ENCODE results near the gene CCND2.

The CCND2 gene

DNA sequence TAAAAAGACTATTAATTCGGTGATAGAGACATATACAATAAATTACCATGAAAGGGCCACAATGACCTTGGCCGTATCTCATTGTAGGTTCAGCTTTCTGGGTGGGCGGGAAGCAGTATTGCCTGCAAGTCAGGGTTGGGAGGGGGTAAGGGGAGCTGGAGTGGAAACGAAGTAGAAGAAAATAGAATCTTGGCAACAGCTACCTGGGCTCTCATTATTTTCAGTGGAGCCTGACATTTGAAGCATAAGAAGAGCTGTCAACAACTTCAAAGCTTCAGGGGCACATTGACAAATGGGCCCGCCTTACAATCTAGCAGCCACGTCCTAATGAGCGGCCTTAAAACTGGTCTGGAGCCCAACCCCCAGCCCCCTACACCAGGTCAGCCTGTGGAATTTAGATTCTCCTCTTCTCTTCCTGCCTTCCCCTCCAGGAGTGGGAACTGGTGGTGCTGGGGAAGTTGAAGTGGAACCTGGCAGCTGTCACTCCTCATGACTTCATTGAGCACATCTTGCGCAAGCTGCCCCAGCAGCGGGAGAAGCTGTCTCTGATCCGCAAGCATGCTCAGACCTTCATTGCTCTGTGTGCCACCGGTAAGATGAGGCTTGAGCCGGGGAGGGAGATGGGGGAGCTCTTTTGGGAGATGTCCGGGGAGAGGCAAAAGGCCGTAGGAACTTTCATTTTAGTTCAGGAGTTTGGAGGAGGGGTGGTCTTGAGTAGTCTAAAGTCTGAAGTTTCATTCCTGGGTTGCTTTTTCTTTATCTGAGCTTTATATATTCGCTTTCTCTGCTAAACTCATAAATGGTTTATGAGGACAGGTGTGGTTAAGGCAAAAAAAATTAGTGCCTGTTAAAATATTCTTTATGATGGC is 5.0 kb downstream of the CCND2 start:
- no peak for FAIRE-seq
- TF ChIP-seq POLR2AphosphoS5 (IDR thresholded peaks at IDR 0.05; ENCODE audit: low read depth, low read length) (peak; percentile 34), POLR2A (IDR thresholded peaks at IDR 0.05; ENCODE audit: low read depth, low read length) (no peak; the same call in 1 of the 2 replicates)

GRCh38 chr12:4279198-4279690 is 5.7 kb downstream of the CCND2 start:
- TF ChIP-seq POLR2A (IDR thresholded peaks at IDR 0.05; ENCODE audit: low read depth, low read length), result no peak
- TF ChIP-seq POLR2AphosphoS5 (IDR thresholded peaks at IDR 0.05; ENCODE audit: low read depth, low read length), result no peak
- no peak for TF ChIP-seq TAF1 (IDR thresholded peaks at IDR 0.05; ENCODE audit: borderline replicate concordance, low read depth, low read length)
- no peak for DNase-seq (ENCODE audit: insufficient read length)
- no peak for FAIRE-seq

More for the DNA sequence above, 5.0 kb downstream of the CCND2 start:
- DNase-seq (ENCODE audit: insufficient read length), result no peak

GRCh38 chr12:4280351-4281163 is 7.0 kb downstream of the CCND2 start:
- TF ChIP-seq TAF1 (IDR thresholded peaks at IDR 0.05; ENCODE audit: borderline replicate concordance, low read depth, low read length), result no peak
- TF ChIP-seq POLR2AphosphoS5 (IDR thresholded peaks at IDR 0.05; ENCODE audit: low read depth, low read length), result 0 out of 2 replicates have a peak, but pooled peaks have one; percentile 20
- TF ChIP-seq POLR2A (IDR thresholded peaks at IDR 0.05; ENCODE audit: low read depth, low read length), result 0 out of 2 replicates have a peak, but pooled peaks have one; percentile 12
- no peak for FAIRE-seq
- DNase-seq (ENCODE audit: insufficient read length), result no peak

DNA sequence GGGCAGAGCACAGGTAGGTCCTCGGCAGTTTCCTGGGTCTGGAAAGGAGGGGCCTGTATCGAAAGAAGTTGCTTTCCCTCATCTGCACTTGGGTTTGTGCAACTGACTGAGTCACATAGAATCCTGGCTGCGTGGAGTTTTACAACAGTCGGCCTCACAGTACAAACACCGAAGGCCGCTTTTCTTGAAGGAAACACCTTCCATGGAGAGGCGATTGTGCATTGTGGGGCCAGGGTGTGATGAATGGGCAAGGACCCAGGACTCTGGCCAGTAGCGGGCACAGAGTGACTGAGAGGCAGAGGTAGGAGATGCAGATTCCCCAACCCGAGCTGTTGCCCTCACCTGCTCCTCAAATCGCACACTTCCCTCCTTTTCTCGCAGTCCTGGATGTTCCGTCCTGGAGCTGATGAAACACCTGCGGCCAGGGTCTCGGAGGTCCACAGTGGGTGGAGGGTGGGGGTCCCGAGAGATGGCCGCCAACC is 7.7 kb downstream of the CCND2 start:
- no peak for FAIRE-seq
- TF ChIP-seq POLR2A (IDR thresholded peaks at IDR 0.05; ENCODE audit: low read depth, low read length) (0 out of 2 replicates have a peak, but pooled peaks have one; percentile 24), TAF1 (IDR thresholded peaks at IDR 0.05; ENCODE audit: borderline replicate concordance, low read depth, low read length) (no peak), POLR2AphosphoS5 (IDR thresholded peaks at IDR 0.05; ENCODE audit: low read depth, low read length) (peak; percentile 54; the same call in 1 of the 2 replicates)
- DNase-seq (ENCODE audit: insufficient read length), result no peak

GRCh38 chr12:4282103-4282891 is 8.7 kb downstream of the CCND2 start:
- 0 out of 2 replicates have a peak, but pooled peaks have one; percentile 31 for TF ChIP-seq POLR2A (IDR thresholded peaks at IDR 0.05; ENCODE audit: low read depth, low read length)
- TF ChIP-seq TAF1 (IDR thresholded peaks at IDR 0.05; ENCODE audit: borderline replicate concordance, low read depth, low read length), result no peak
- FAIRE-seq (no peak), DNase-seq (ENCODE audit: insufficient read length) (no peak)

DNA sequence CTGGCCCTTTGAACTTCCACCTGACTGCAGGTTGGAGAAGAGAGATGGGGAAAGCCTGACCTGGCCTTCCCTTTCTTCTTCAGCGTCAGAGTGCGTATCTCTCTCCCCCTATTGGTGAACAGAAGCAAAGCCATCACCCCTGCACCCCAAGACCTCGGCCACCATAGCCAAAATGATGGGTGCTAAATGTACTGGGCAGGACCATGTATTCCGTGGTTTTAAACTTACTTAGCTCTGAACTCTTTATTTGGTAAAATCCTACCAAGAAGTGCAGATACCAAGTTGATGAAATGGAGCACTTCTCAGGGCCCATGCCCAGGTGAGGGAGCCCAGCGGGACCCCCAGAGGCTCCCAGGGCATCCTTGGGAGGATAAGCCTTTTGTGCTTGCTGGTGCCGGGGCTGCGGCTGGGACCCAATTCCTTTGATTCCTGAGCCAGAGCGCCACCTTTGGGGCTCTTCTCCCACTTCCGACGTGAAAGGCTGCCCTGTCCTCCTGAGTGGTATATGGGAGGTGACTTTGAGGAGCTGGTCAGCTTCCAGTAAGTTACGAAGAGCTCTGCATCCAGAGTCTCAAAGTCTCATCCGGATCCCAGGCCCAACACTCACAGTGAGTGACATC is 9.4 kb downstream of the CCND2 start:
- FAIRE-seq (no peak), DNase-seq (ENCODE audit: insufficient read length) (no peak)
- TF ChIP-seq POLR2AphosphoS5 (IDR thresholded peaks at IDR 0.05; ENCODE audit: low read depth, low read length), result peak; percentile 32; the same call in 1 of the 2 replicates
- no peak for TF ChIP-seq POLR2A (IDR thresholded peaks at IDR 0.05; ENCODE audit: low read depth, low read length)
- TF ChIP-seq TAF1 (IDR thresholded peaks at IDR 0.05; ENCODE audit: borderline replicate concordance, low read depth, low read length), result no peak

GRCh38 chr12:4283512-4284255 is 10.1 kb downstream of the CCND2 start:
- DNase-seq (ENCODE audit: insufficient read length), result no peak
- no peak for FAIRE-seq
- TF ChIP-seq POLR2AphosphoS5 (IDR thresholded peaks at IDR 0.05; ENCODE audit: low read depth, low read length) (no peak), POLR2A (IDR thresholded peaks at IDR 0.05; ENCODE audit: low read depth, low read length) (peak; percentile 7; the same call in 1 of the 2 replicates), TAF1 (IDR thresholded peaks at IDR 0.05; ENCODE audit: borderline replicate concordance, low read depth, low read length) (no peak)

GRCh38 chr12:4284306-4284705 is 10.7 kb downstream of the CCND2 start:
- DNase-seq (ENCODE audit: insufficient read length), result no peak
- FAIRE-seq, result no peak
- TF ChIP-seq TAF1 (IDR thresholded peaks at IDR 0.05; ENCODE audit: borderline replicate concordance, low read depth, low read length) (no peak), POLR2AphosphoS5 (IDR thresholded peaks at IDR 0.05; ENCODE audit: low read depth, low read length) (peak; percentile 37; the same call in 1 of the 2 replicates), POLR2A (IDR thresholded peaks at IDR 0.05; ENCODE audit: low read depth, low read length) (no peak)

DNA sequence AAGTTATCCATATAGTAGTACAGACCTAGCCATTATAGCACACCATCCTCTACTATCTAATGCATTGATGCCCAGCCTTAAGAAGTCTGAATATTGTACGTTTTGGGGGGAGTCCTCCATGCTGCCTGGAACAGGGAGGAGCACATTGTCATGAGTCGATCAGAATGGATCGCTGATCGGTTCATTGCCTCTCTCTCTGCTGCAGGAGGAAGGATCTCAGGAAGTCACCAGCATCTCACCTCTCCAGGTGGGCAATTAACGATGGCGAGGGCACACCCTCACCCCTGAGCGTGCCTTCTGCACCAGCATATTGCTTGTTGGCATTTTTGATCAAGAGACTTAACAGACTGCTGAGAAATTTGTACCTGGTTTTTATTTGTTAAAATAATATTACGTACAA is 11.5 kb downstream of the CCND2 start:
- DNase-seq (ENCODE audit: insufficient read length), result no peak

More for the DNA sequence above, 11.5 kb downstream of the CCND2 start:
- TF ChIP-seq POLR2A (IDR thresholded peaks at IDR 0.05; ENCODE audit: low read depth, low read length) (no peak), TAF1 (IDR thresholded peaks at IDR 0.05; ENCODE audit: borderline replicate concordance, low read depth, low read length) (no peak), POLR2AphosphoS5 (IDR thresholded peaks at IDR 0.05; ENCODE audit: low read depth, low read length) (0 out of 2 replicates have a peak, but pooled peaks have one; percentile 43)
- FAIRE-seq, result no peak

Measured in GM12892 (cell line).